GM12892 (cell line): ENCODE data around the gene NANS. TPM values are rescaled to one million over a fixed set of nuclear protein-coding genes. Genes with fewer than 3 reads are reported as not detected.
A peak's percentile ranks its signal among the peaks of the same experiment; 100 is the strongest.
"Not testable (repeated sequence)": the region's sequence is repeated elsewhere in the genome, so short reads cannot be mapped to it uniquely, and the experiment has no call there.

Source experiments
- DNase-seq: peaks from one replicate; pipeline ENCODE4 v3.0.0; 2011; ENCODE audit not compliant: insufficient read length
- FAIRE-seq: peaks from 2 replicates; lab custom pipeline; 2011; peaks lifted over from hg19 to GRCh38; lab: Jason Lieb, UNC
- POLR2A ChIP-seq: IDR thresholded peaks from 2 replicates; pipeline ENCODE4 v1.6.1; 2011; ENCODE audit warnings: low read depth, low read length, control low read depth
- POLR2AphosphoS5 ChIP-seq: IDR thresholded peaks from 2 replicates; pipeline ENCODE4 v1.6.1; 2011; ENCODE audit warnings: low read depth, low read length, control low read depth
- TAF1 ChIP-seq: IDR thresholded peaks from 2 replicates; pipeline ENCODE4 v1.6.1; 2011; ENCODE audit warnings: low read depth, mild to moderate bottlenecking, control low read depth, low read length, borderline replicate concordance
- polyA plus RNA-seq: library from polyadenylated mRNA; unstranded; fragments of >200 nt; gene quantifications from one replicate; pipeline ENCODE4 v1.2.1, GENCODE V29; 2012; ENCODE audit warnings: missing spikeins, inconsistent platforms; ENCODE audit not compliant: missing spikeins

NANS gene, protein sequence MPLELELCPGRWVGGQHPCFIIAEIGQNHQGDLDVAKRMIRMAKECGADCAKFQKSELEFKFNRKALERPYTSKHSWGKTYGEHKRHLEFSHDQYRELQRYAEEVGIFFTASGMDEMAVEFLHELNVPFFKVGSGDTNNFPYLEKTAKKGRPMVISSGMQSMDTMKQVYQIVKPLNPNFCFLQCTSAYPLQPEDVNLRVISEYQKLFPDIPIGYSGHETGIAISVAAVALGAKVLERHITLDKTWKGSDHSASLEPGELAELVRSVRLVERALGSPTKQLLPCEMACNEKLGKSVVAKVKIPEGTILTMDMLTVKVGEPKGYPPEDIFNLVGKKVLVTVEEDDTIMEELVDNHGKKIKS
- 45.7 TPM for polyA plus RNA-seq

- peak; percentile 85 for FAIRE-seq
- DNase-seq: peak; percentile 95
- TF ChIP-seq TAF1: peak; percentile 82
- TF ChIP-seq POLR2A: peak; percentile 92
- peak; percentile 90 for TF ChIP-seq POLR2AphosphoS5
Measured at GRCh38 chr9:98056269-98057137, at the start of gene NANS. NANS (plus strand) TSS chr9:98056732; CDS start chr9:98056809, 77 bp downstream.

- no peak for TF ChIP-seq TAF1
- no peak for TF ChIP-seq POLR2A
- TF ChIP-seq POLR2AphosphoS5: peak; percentile 47
- DNase-seq (no peak), FAIRE-seq (no peak)
Measured at GRCh38 chr9:98007251-98007928, 49.1 kb upstream of the NANS start.

- FAIRE-seq (no peak), DNase-seq (no peak)
- TF ChIP-seq TAF1 (no peak), POLR2A (no peak), POLR2AphosphoS5 (no peak)
Measured at GRCh38 chr9:98008764-98009163, 47.8 kb upstream of the NANS start.

- peak; percentile 59 for TF ChIP-seq POLR2AphosphoS5
- no peak for TF ChIP-seq TAF1
- FAIRE-seq: no peak
- DNase-seq: no peak
Measured at GRCh38 chr9:98009437-98009836, 47.1 kb upstream of the NANS start.

GRCh38 chr9:98009936-98010335 is 46.6 kb upstream of the NANS start:
- FAIRE-seq (no peak), DNase-seq (no peak)
- no peak for TF ChIP-seq POLR2AphosphoS5

- FAIRE-seq (no peak), DNase-seq (peak; percentile 28)
- TF ChIP-seq POLR2A: no peak; the same call in 1 of the 2 replicates
- TF ChIP-seq POLR2AphosphoS5: peak; percentile 43; the same call in 1 of the 2 replicates
Measured at GRCh38 chr9:98010445-98010844, 46.1 kb upstream of the NANS start.

DNA sequence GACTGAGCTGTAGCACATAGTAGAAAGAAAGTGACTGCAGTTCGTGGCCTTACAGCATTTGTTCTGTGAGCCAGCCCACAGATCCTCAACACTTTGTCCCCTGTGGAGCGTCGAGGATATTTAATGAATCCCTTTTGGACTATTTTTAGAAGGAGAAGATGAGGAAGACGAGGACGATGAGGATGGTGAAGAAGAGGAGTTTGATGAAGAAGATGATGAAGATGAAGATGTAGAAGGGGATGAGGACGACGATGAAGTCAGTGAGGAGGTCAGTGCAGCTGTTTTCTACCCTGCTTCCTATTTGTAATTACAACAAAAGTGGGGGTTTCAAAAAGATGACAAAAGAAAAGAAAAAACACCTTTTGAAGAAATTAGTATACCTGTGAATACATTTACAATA is 45.4 kb upstream of the NANS start:
- no peak for FAIRE-seq

DNA sequence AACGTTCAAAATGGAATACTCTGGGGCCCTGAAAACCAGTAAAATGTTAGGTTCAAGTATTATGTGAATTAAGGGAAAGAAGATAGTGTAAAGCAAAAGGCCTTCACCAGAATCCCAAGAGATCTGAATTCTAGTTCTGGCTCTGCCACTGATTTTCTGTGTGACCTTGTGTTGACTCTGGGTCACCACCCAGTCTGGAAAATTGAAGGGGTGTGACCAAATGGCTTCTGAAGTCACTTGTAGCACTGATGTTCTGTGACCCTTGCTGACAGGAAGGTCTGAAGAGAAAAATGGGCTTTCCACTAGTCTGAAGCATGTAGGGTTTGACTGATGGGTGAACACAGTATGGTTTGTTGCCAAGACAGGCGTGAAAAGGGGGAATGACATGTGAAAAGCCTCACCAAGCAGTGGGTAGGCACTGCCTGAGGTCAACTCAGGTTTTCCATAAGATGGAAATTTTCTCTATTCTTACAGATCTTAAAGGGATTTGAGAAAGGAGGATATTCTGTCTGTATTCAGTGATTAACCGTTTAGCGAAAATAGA is 40.3 kb upstream of the NANS start:
- FAIRE-seq (no peak), DNase-seq (no peak)
- TF ChIP-seq POLR2A (no peak; the same call in none of the 2 replicates), POLR2AphosphoS5 (peak; percentile 61; the same call in 1 of the 2 replicates), TAF1 (no peak)

More for the DNA sequence above, 45.4 kb upstream of the NANS start:
- TF ChIP-seq POLR2A (no peak), TAF1 (no peak), POLR2AphosphoS5 (no peak)
- no peak for DNase-seq

- DNase-seq: no peak
- no peak for FAIRE-seq
- TF ChIP-seq TAF1 (no peak), POLR2A (no peak), POLR2AphosphoS5 (0 out of 2 replicates have a peak, but pooled peaks have one; percentile 40)
Measured at GRCh38 chr9:98017306-98017705, 39.2 kb upstream of the NANS start.

GRCh38 chr9:98018347-98018746 is 38.2 kb upstream of the NANS start:
- FAIRE-seq (no peak), DNase-seq (no peak)
- no peak for TF ChIP-seq TAF1
- TF ChIP-seq POLR2AphosphoS5: no peak
- no peak for TF ChIP-seq POLR2A

DNA sequence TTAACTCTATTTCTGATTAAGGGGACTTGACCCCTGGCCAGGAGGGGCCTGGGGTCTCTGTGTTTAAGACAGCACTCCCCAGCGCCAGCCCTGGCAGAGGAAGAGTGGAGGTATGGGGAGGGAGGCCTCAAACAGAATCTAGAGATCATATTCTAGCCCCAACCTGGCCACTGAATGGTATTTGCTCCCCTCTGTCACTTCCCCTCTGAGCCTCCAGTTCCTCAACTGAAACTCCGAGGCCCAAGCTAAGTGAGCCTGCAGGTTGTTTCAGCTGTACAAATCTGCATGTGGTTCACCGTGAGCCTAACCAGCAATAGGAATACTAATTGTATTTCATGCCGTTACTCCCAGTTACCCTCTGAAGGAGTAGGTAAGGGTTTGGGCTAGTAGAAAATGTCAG is 37.4 kb upstream of the NANS start:
- DNase-seq (no peak), FAIRE-seq (no peak)
- TF ChIP-seq TAF1 (no peak), POLR2AphosphoS5 (no peak), POLR2A (no peak)

DNA sequence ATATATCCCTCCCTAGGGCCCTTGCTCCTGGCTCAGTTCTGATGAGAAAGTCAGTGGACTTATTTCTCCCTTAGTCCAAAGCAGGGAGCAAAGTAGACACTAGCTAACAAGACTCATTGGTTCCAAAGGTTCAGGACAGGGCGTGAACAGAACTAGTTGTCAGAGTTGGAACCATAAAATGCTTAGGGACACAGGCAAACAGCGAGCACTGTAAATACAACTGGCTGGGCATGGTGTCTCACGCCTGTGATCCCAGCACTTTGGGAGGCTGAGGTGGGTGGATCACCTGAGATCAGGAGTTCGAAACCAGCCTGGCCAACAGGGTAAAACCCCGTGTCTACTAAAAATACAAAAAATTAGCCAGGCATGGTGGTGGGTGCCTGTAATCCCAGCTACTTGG is 36.7 kb upstream of the NANS start:
- DNase-seq, FAIRE-seq: not testable (repeated sequence)
